Sigmoid colon (tissue), 7 donors: ENCODE results near the gene GOLGA6C. TPM values are rescaled to one million over a fixed set of nuclear protein-coding genes. Genes with fewer than 3 reads are reported as not detected.

ENCODE experiments used
- DNase-seq: peaks from one replicate; pipeline ENCODE4 v3.0.0-alpha.2; 2019
- H3K27ac ChIP-seq, 4 donors: fragments of 200-600 bp; sonication (generic); one replicate each; pipeline ENCODE4 v1.5.1; 2016 to 2019; ENCODE audit warnings: mild to moderate bottlenecking in 1 of 4
- H3K27me3 ChIP-seq, 3 donors: fragments of 200-600 bp; sonication (generic); one replicate each; pipeline ENCODE4 v1.5.1; 2019; ENCODE audit warnings: mild to moderate bottlenecking in 1 of 3
- H3K36me3 ChIP-seq, 4 donors: fragments of 200-600 bp; sonication (generic); one replicate each; pipeline ENCODE4 v1.5.1; 2016 to 2019
- H3K4me1 ChIP-seq, 4 donors: fragments of 200-600 bp; sonication (generic); one replicate each; pipeline ENCODE4 v1.5.1; 2017 to 2019
- H3K4me3 ChIP-seq, 4 donors: fragments of 200-600 bp; sonication (generic); one replicate each; pipeline ENCODE4 v1.5.1; 2017 to 2019; ENCODE audit warnings: mild to moderate bottlenecking in 2 of 4, moderate library complexity in 1 of 4
- H3K9me3 ChIP-seq, 4 donors: fragments of 200-600 bp in 3 of 4; sonication (generic) in 3 of 4; one replicate each; pipeline versions ENCODE4 v1.5.1 to v1.6.1; 2013 to 2019
- CTCF ChIP-seq, 4 experiments: fragments of 450-650 bp in 3 of 4; fragments of 200-600 bp in 1 of 4; IDR thresholded peaks; one replicate each; pipeline ENCODE4 v1.5.1; 2016 to 2019; ENCODE audit warnings: antibody characterized with exemption in 4 of 4, mild to moderate bottlenecking in 3 of 4, moderate library complexity in 2 of 4
- EP300 ChIP-seq, 4 donors: sonication (generic); formaldehyde crosslinking; IDR thresholded peaks; one replicate each; pipeline ENCODE4 v1.6.1; 2017; ENCODE audit warnings: antibody characterized with exemption in 4 of 4
- POLR2A ChIP-seq, 2 donors: fragments of 450-650 bp; IDR thresholded peaks; one replicate each; pipeline ENCODE4 v1.6.1; 2016; ENCODE audit warnings: antibody characterized with exemption in 2 of 2, mild to moderate bottlenecking in 2 of 2, moderate library complexity in 2 of 2
- POLR2AphosphoS5 ChIP-seq, 4 donors: sonication (generic); formaldehyde crosslinking; IDR thresholded peaks; one replicate each; pipeline ENCODE4 v1.6.1; 2017; ENCODE audit warnings: antibody characterized with exemption in 4 of 4
- WGBS, 2 donors: extraction: QIAGEN DNeasy Blood & Tissue Kit; methylation state at CpG; one replicate each; pipeline ENCODE4 v1.1.7; 2013; 5-methylcytosine and 5-hydroxymethylcytosine counted together
- intact Hi-C: fragments of 100-400 bp; cut with DNase I; formaldehyde crosslinking; loops from one replicate; pipeline ENCODE4 v1.15.1; 2023
- polyA plus RNA-seq, 3 donors: library from polyadenylated mRNA; stranded (reverse); fragments of 200-250 nt; gene quantifications; one replicate each; pipeline ENCODE4 v1.2.3, GENCODE V29; 2013
- total RNA-seq, 4 donors: library from RNA; depleted of rRNA; stranded (reverse); fragments of >200 nt; gene quantifications; one replicate each; pipeline ENCODE4 v1.1.0, GENCODE V29; 2016
- donor health status: healthy with polysubstance abuse.
- donor health status: Bipolar disorder and iron deficiency.
- donor health status: healthy.

Gene GOLGA6C
- total and polyA plus RNA-seq, 7 donors, result 0.33 TPM; not detected in 6

GRCh38 chr15:75212200-75212858 is 45.8 kb upstream of the GOLGA6C start:
- H3K9me3 ChIP-seq, result no peaks in the 10 kb centered on the region
- H3K27ac ChIP-seq, result no peak overlapping the region
- H3K27me3 ChIP-seq, result no peaks in the 10 kb centered on the region
- no peak for DNase-seq
- H3K36me3 ChIP-seq, result peaks cover 16 to 67% (median 42%) of the 10 kb centered on the region in 4 donors
- intact Hi-C loops, result no loop called here
- 90 to 92% methylated on average over 7 of the region's 7 CpGs for WGBS, 2 donors
- peaks cover 0 to 34% (median 20%) of the 10 kb centered on the region in 4 donors for H3K4me1 ChIP-seq
- TF ChIP-seq POLR2AphosphoS5 (IDR thresholded peaks at IDR 0.05) (no peak), CTCF (IDR thresholded peaks at IDR 0.05) (no peak), EP300 (IDR thresholded peaks at IDR 0.05) (no peak), POLR2A (IDR thresholded peaks at IDR 0.05) (no peak)
- H3K4me3 ChIP-seq, result no peak overlapping the region

GRCh38 chr15:75213212-75213767 is 44.8 kb upstream of the GOLGA6C start:
- H3K36me3 ChIP-seq, result peaks cover 13 to 57% (median 34%) of the 10 kb centered on the region in 4 donors
- no peak overlapping the region for H3K4me3 ChIP-seq
- H3K9me3 ChIP-seq, result no peaks in the 10 kb centered on the region
- H3K4me1 ChIP-seq, result peaks cover 0 to 30% (median 18%) of the 10 kb centered on the region in 4 donors
- DNase-seq, result no peak
- TF ChIP-seq CTCF (IDR thresholded peaks at IDR 0.05), result no peak
- H3K27me3 ChIP-seq, result no peaks in the 10 kb centered on the region
- WGBS, 2 donors, result 90 to 91% methylated on average over 12 of the region's 12 CpGs
- intact Hi-C loops, result no loop called here
- no peak overlapping the region for H3K27ac ChIP-seq

GRCh38 chr15:75213768-75214221 is 44.3 kb upstream of the GOLGA6C start:
- intact Hi-C loops, result no loop called here
- TF ChIP-seq CTCF (IDR thresholded peaks at IDR 0.05) (no peak), POLR2AphosphoS5 (IDR thresholded peaks at IDR 0.05) (no peak), EP300 (IDR thresholded peaks at IDR 0.05) (no peak), POLR2A (IDR thresholded peaks at IDR 0.05) (no peak)
- WGBS, 2 donors, result 82 to 86% methylated on average over 9 of the region's 9 CpGs
- H3K36me3 ChIP-seq, result peaks cover 13 to 52% (median 29%) of the 10 kb centered on the region in 4 donors
- DNase-seq, result no peak
- peaks cover 0 to 24% (median 13%) of the 10 kb centered on the region in 4 donors for H3K4me1 ChIP-seq
- H3K9me3 ChIP-seq, result no peaks in the 10 kb centered on the region
- H3K4me3 ChIP-seq, result no peak overlapping the region
- no peaks in the 10 kb centered on the region for H3K27me3 ChIP-seq
- no peak overlapping the region for H3K27ac ChIP-seq

- Histone ChIP-seq H3K27ac (no peak overlapping the region), H3K36me3 (peaks cover 13 to 45% (median 26%) of the 10 kb centered on the region in 4 donors), H3K4me3 (no peak overlapping the region), H3K4me1 (peaks cover 0 to 19% (median 11%) of the 10 kb centered on the region in 4 donors), H3K9me3 (no peaks in the 10 kb centered on the region), H3K27me3 (no peaks in the 10 kb centered on the region)
- DNase-seq, result no peak
- TF ChIP-seq EP300 (IDR thresholded peaks at IDR 0.05) (no peak), POLR2A (IDR thresholded peaks at IDR 0.05) (no peak), CTCF (IDR thresholded peaks at IDR 0.05) (no peak), POLR2AphosphoS5 (IDR thresholded peaks at IDR 0.05) (no peak)
- intact Hi-C loops, result no loop called here
- 77 to 78% methylated on average over 13 of the region's 13 CpGs for WGBS, 2 donors
Measured at GRCh38 chr15:75214293-75215096, 43.6 kb upstream of the GOLGA6C start.
